ENCODE measurements around the gene CENPP. TPM values are rescaled to one million over a fixed set of nuclear protein-coding genes. Genes with fewer than 3 reads are reported as not detected.

Gene CENPP
- total RNA-seq, 1 donor from 2014 or later, result 5.7 TPM

Small RNA genes lying within 50 kb of the gene (microRNA-seq; reads per million reads assigned to microRNA genes)
- 4.7 reads per million, percentile 30 among the genes with 10 or more reads in this experiment for gene MIR3651 (ENCODE audit: unreplicated experiment)
- gene MIR4670 (ENCODE audit: unreplicated experiment), result not detected

Other genes starting within 250 kb of the CENPP start
- 45.9 TPM for gene SPTLC1, start 210.5 kb upstream of the CENPP start, total RNA-seq (ENCODE audit: unreplicated experiment)
- 160 TPM for gene IARS1, start 32.3 kb upstream of the CENPP start, total RNA-seq (ENCODE audit: unreplicated experiment)
- 34.9 TPM for gene NOL8, start 603 bp upstream of the CENPP start, total RNA-seq (ENCODE audit: unreplicated experiment)
- not detected for gene OGN, start 78.6 kb downstream of the CENPP start, total RNA-seq (ENCODE audit: unreplicated experiment)
- not detected for gene OMD, start 98.5 kb downstream of the CENPP start, total RNA-seq (ENCODE audit: unreplicated experiment)
- gene ASPN, start 156.6 kb downstream of the CENPP start, total RNA-seq (ENCODE audit: unreplicated experiment), result not detected
- 0.20 TPM for gene ECM2, start 210.0 kb downstream of the CENPP start, total RNA-seq (ENCODE audit: unreplicated experiment)